CD14-positive monocyte (primary cell): Measurements from ENCODE around the gene PPP2R2D. TPM values are rescaled to one million over a fixed set of nuclear protein-coding genes. Genes with fewer than 3 reads are reported as not detected.

Experiments
- DNase-seq, 3 donors: peaks; one replicate each; pipeline ENCODE4 v3.0.0-alpha.2; 2011 to 2022
- H2AFZ ChIP-seq: 2 replicates; pipeline ENCODE4 v1.6.0; 2012; ENCODE audit warnings: mild to moderate bottlenecking, low read depth, low read length, inconsistent platforms; ENCODE audit not compliant: insufficient read depth, poor library complexity, severe bottlenecking
- H3K27ac ChIP-seq, 2 donors: 1 replicate in 1 of 2; 2 replicates in 1 of 2; pipeline ENCODE4 v1.5.1; 2012 to 2013; ENCODE audit warnings: low read length in 2 of 2, control low read depth in 1 of 2, inconsistent platforms in 1 of 2, low read depth in 1 of 2, mild to moderate bottlenecking in 1 of 2
- H3K27me3 ChIP-seq, 2 donors: one replicate each; pipeline versions ENCODE4 v1.6.0 to v1.6.1; 2011 to 2013; ENCODE audit warnings: low read length in 2 of 2; ENCODE audit not compliant: control insufficient read depth in 2 of 2, insufficient read depth in 2 of 2
- H3K36me3 ChIP-seq, 2 donors: replicated peaks in 1 of 2; 1 replicate in 1 of 2; 2 replicates in 1 of 2; pipeline versions ENCODE4 v1.5.1 to v1.6.1; 2012 to 2013; ENCODE audit warnings: low read length in 2 of 2, control low read depth in 1 of 2, inconsistent platforms in 1 of 2, mild to moderate bottlenecking in 1 of 2; ENCODE audit not compliant: insufficient read depth in 2 of 2, control insufficient read depth in 1 of 2
- H3K4me1 ChIP-seq, 2 donors: 1 replicate in 1 of 2; 2 replicates in 1 of 2; pipeline versions ENCODE4 v1.5.1 to v1.6.1; 2012 to 2013; ENCODE audit warnings: low read length in 2 of 2, control low read depth in 1 of 2, inconsistent platforms in 1 of 2, mild to moderate bottlenecking in 1 of 2, moderate library complexity in 1 of 2; ENCODE audit not compliant: insufficient read depth in 2 of 2, control insufficient read depth in 1 of 2
- H3K4me2 ChIP-seq: replicated peaks from 2 replicates; pipeline ENCODE3; 2012; ENCODE audit warnings: low read length, moderate library complexity, mild to moderate bottlenecking; ENCODE audit not compliant: poor library complexity, severe bottlenecking; ENCODE audit errors: extremely low read depth
- H3K4me3 ChIP-seq, 3 experiments: fragments of 200-600 bp in 1 of 3; sonication (generic) in 1 of 3; replicated peaks in 1 of 3; 1 replicate in 2 of 3; 2 replicates in 1 of 3; pipeline ENCODE4 v1.5.1; 2011 to 2013; ENCODE audit warnings: low read length in 3 of 3, mild to moderate bottlenecking in 3 of 3, control low read depth in 2 of 3, low read depth in 2 of 3, inconsistent platforms in 1 of 3, moderate library complexity in 1 of 3
- H3K79me2 ChIP-seq: 2 replicates; pipeline ENCODE4 v1.6.0; 2012; ENCODE audit warnings: mild to moderate bottlenecking, control low read depth, inconsistent platforms, low read length, moderate library complexity; ENCODE audit not compliant: insufficient read depth
- H3K9ac ChIP-seq: 2 replicates; pipeline ENCODE4 v1.6.0; 2017; ENCODE audit warnings: low read length, mild to moderate bottlenecking; ENCODE audit not compliant: insufficient read depth, poor library complexity, severe bottlenecking
- H3K9me3 ChIP-seq, 2 donors: replicated peaks in 1 of 2; 1 replicate in 1 of 2; 2 replicates in 1 of 2; pipeline versions ENCODE4 v1.5.1 to v1.6.1; 2012 to 2013; ENCODE audit warnings: low read length in 2 of 2, control low read depth in 1 of 2; ENCODE audit not compliant: control insufficient read depth in 1 of 2, insufficient read depth in 1 of 2
- H4K20me1 ChIP-seq: 2 replicates; pipeline ENCODE4 v1.6.0; 2012; ENCODE audit warnings: mild to moderate bottlenecking, low read length, control low read depth, moderate library complexity; ENCODE audit not compliant: insufficient read depth
- H3K27ac Mint-ChIP-seq, 7 donors: one replicate each; pipeline ENCODE4 v1.8.0; 2020; ENCODE audit warnings: mild to moderate bottlenecking in 7 of 7, mixed read lengths in 7 of 7, moderate library complexity in 6 of 7, inconsistent platforms in 2 of 7
- H3K27me3 Mint-ChIP-seq, 3 donors: one replicate each; pipeline ENCODE4 v1.8.0; 2021 to 2022; ENCODE audit warnings: low read depth in 3 of 3, mild to moderate bottlenecking in 3 of 3, mixed read lengths in 3 of 3, moderate library complexity in 3 of 3, inconsistent platforms in 1 of 3
- H3K36me3 Mint-ChIP-seq, 2 donors: one replicate each; pipeline ENCODE4 v1.8.0; 2020; ENCODE audit warnings: mixed read lengths in 2 of 2, inconsistent platforms in 1 of 2, mild to moderate bottlenecking in 1 of 2
- H3K4me1 Mint-ChIP-seq: one replicate; pipeline ENCODE4 v1.8.0; 2020; ENCODE audit warnings: mild to moderate bottlenecking, mixed read lengths
- H3K4me3 Mint-ChIP-seq, 2 donors: one replicate each; pipeline ENCODE4 v1.8.0; 2020; ENCODE audit warnings: mild to moderate bottlenecking in 2 of 2, mixed read lengths in 2 of 2, moderate library complexity in 1 of 2
- H3K9me3 Mint-ChIP-seq, 7 donors: one replicate each; pipeline ENCODE4 v1.8.0; 2020 to 2022; ENCODE audit warnings: mixed read lengths in 7 of 7, mild to moderate bottlenecking in 6 of 7, moderate library complexity in 6 of 7, inconsistent platforms in 2 of 7
- CTCF ChIP-seq: fragments of 200-600 bp; IDR thresholded peaks from one replicate; pipeline ENCODE4 v1.8.0; 2022; ENCODE audit warnings: antibody characterized with exemption, mild to moderate bottlenecking
- WGBS: methylation state at CpG from one replicate; pipeline ENCODE4 v1.1.5; 2013; ENCODE audit warnings: missing lambda C conversion rate; ENCODE audit not compliant: insufficient coverage; 5-methylcytosine and 5-hydroxymethylcytosine counted together
- intact Hi-C, 2 donors: fragments of 100-400 bp; cut with micrococcal nuclease; formaldehyde crosslinking; loops; one replicate each; pipeline versions ENCODE4 v1.15.0 to v1.15.1; 2023
- polyA plus RNA-seq, 3 donors: library from polyadenylated mRNA; depleted of rRNA in 1 of 3; unstranded in 2 of 3; stranded (reverse) in 1 of 3; fragments of 300-500 nt in 2 of 3; fragments of >200 nt in 1 of 3; fragmentation: Illumina TruSeq in 2 of 3; gene quantifications; 1 replicate in 2 of 3; 2 replicates in 1 of 3; pipeline ENCODE4 v1.2.3, GENCODE V29; 2012 to 2021

The PPP2R2D gene
- polyA plus RNA-seq, 3 donors: 12.8 to 23.5 (median 12.9) TPM

DNA sequence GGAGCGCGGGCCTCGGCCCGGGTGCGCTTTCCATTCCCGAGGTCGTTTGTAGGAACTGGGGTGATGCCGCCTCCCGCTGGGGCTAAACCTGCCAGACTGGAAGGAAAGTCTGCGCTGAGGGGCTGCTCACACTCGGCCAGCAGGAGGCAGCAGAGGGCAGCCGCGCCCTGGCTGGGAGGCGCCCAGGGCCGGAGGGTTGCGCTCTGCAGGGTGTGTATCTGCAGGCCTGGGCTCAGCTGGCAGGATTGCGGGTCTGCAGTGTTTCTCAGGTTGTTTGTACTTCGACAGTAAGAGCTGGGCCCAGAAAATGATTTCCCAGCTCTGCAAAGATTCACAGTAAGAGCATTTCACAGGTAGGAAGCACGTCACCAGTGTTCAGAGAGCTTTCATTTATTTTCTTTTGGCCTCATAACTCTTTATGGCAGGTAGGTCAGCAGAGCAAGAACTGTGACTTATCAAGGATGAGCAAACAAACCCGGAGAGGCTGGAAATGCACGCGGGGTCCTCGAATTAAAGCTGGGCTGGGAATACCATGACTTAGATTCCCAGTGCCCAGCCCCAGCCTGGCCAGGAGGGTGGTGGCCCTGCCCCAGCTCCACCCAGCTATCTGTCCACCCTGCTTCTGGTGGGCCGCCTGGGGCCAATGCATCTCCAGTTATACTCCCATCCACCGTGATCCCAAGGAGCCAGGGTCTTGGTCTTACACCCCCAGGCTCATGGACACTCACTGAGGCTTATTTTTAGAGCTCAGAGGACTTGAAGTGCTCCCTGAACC is 15.2 kb upstream of the PPP2R2D start:
- no peak overlapping the region for H3K27ac ChIP-seq
- peak; percentile 93 for TF ChIP-seq CTCF
- H3K4me2 ChIP-seq: no peak overlapping the region
- no peaks in the 10 kb centered on the region for H3K4me1 ChIP-seq
- H3K9ac ChIP-seq: no peak overlapping the region
- H3K27me3 ChIP-seq: no peaks in the 10 kb centered on the region
- H3K79me2 ChIP-seq: no peaks in the 10 kb centered on the region
- Mint-ChIP-seq H3K36me3 (no peaks in the 10 kb centered on the region), H3K27ac (peak overlapping the region in 1 of 7 donors; percentile 7), H3K4me3 (no peak overlapping the region), H3K4me1 (peaks cover 2% of the 10 kb centered on the region), H3K9me3 (peaks cover 0 to 7% (median 2%) of the 10 kb centered on the region in 7 donors), H3K27me3 (peaks cover 0 to 4% (median 3%) of the 10 kb centered on the region in 3 donors)
- DNase-seq: peak; percentile 40 to 63 (median 51)
- peaks cover 4 to 17% of the 10 kb centered on the region in 2 donors for H3K9me3 ChIP-seq
- H2AFZ ChIP-seq: no peak overlapping the region
- H4K20me1 ChIP-seq: no peaks in the 10 kb centered on the region
- no peaks in the 10 kb centered on the region for H3K36me3 ChIP-seq
- WGBS: 22% methylated on average over 25 of the region's 25 CpGs
- intact Hi-C loops: loop anchor here (1.0 to 5.0 kb wide), 2 partner anchors 137 to 138 kb away; no protein-coding TSS in a partner anchor
- H3K4me3 ChIP-seq: no peak overlapping the region

GRCh38 chr10:131886237-131886636 is 14.6 kb upstream of the PPP2R2D start:
- no peak overlapping the region for H2AFZ ChIP-seq
- intact Hi-C loops: loop anchor here in 1 of 2 donors (5.0 kb wide), 1 partner anchor 136 kb away; no protein-coding TSS in a partner anchor

More at GRCh38 chr10:131886237-131886636, 14.6 kb upstream of the PPP2R2D start:
- H3K27ac ChIP-seq: no peak overlapping the region
- H3K36me3 ChIP-seq: no peaks in the 10 kb centered on the region
- Mint-ChIP-seq H3K27ac (no peak overlapping the region), H3K27me3 (peaks cover 0 to 6% (median 2%) of the 10 kb centered on the region in 3 donors), H3K9me3 (peaks cover 0 to 2% (median 0%) of the 10 kb centered on the region in 7 donors), H3K4me3 (no peak overlapping the region), H3K4me1 (peaks cover 2% of the 10 kb centered on the region), H3K36me3 (no peaks in the 10 kb centered on the region)
- no peaks in the 10 kb centered on the region for H3K4me1 ChIP-seq
- peaks cover 4 to 10% of the 10 kb centered on the region in 2 donors for H3K9me3 ChIP-seq
- H3K27me3 ChIP-seq: no peaks in the 10 kb centered on the region
- no peaks in the 10 kb centered on the region for H4K20me1 ChIP-seq
- no peaks in the 10 kb centered on the region for H3K79me2 ChIP-seq
- H3K4me2 ChIP-seq: no peak overlapping the region
- 92% methylated on average over 2 of the region's 10 CpGs for WGBS
- no peak overlapping the region for H3K9ac ChIP-seq
- no peak for DNase-seq
- no peak for TF ChIP-seq CTCF
- no peak overlapping the region for H3K4me3 ChIP-seq
